ENCODE results near the gene DERL3.

Gene DERL3

DNA sequence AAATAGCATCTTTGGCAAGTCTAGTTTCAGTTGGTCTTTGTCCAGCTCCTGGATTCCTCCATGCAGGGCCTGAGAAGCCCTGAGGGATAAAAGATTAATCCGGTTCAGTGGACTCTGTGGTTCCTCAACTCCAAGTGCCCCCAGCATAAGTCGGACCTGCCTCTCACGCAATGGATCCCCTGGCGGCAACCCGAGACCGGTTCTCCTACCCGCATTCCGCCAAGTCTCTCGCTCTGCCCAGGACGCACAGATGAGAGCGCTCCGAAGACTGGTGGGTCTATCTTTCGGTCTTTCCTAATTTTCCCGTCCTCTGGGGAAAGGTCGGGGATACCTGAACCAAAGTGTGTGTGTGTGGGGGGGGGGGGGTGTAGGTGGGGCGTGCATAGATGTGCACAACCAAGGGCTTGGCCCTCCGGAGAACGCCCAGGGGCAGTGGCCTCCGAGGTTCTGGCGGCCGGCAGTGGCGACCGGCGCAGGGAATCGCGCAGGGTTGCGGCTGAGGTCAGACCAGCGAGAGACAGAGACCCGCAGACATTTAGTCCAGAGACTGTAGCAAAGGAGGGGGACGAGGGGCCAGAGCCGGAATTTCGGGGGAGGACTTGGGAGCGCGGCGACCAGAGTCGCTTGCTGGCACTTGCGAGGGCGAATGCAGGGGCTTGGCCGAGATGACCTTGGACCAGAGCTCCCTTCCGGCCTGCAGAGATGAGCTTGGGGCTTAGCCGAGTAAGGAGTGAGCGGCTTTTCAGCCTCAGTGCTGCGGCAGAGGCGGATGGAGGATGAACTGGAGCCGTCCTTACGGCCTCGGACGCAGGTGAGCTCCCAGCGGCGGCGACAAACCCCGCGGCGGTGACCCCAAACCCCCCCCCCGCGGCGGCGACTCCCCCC is 18.2 kb upstream of the DERL3 start:
- H3K9me3 Mint-ChIP-seq, result no peaks in the 10 kb centered on the region
- H3K27ac Mint-ChIP-seq, result peak overlapping the region; percentile 90
- H3K4me3 Mint-ChIP-seq, result peak overlapping the region; percentile 85
- peaks cover 3% of the 10 kb centered on the region for H3K27me3 Mint-ChIP-seq
- H3K4me1 Mint-ChIP-seq, result peaks cover 18% of the 10 kb centered on the region
- no peak for DNase-seq
- peak; percentile 35 for ATAC-seq
- H3K36me3 Mint-ChIP-seq (ENCODE audit: low read depth), result peaks cover 2% of the 10 kb centered on the region

DNA sequence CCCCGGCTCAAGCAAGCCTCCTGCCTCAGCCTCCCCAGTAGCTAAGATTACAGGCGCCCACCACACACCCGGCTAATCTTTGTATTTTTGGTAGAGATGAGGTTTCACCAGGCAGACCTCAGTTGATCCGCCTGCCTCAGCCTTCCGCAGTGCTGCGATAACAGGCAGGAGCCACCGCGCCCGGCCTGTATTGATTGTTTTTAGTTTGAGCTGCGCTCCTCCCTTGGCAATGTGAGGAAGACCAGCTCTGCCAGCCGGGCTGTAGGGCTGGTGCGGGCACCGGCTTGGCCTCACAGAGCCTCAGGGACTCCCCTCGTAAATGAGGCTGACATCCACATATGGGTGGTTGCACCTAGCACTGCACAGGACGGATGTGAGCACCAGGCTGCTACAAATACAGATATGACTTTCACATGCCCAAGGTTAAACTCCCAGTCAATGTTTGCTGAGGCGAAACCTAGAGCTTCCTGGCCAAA is 11.4 kb upstream of the DERL3 start:
- Mint-ChIP-seq H3K4me3 (no peak overlapping the region), H3K36me3 (ENCODE audit: low read depth) (no peaks in the 10 kb centered on the region), H3K4me1 (peaks cover 17% of the 10 kb centered on the region), H3K27me3 (no peaks in the 10 kb centered on the region), H3K27ac (no peak overlapping the region), H3K9me3 (no peaks in the 10 kb centered on the region)
- ATAC-seq (no peak), DNase-seq (no peak)

DNA sequence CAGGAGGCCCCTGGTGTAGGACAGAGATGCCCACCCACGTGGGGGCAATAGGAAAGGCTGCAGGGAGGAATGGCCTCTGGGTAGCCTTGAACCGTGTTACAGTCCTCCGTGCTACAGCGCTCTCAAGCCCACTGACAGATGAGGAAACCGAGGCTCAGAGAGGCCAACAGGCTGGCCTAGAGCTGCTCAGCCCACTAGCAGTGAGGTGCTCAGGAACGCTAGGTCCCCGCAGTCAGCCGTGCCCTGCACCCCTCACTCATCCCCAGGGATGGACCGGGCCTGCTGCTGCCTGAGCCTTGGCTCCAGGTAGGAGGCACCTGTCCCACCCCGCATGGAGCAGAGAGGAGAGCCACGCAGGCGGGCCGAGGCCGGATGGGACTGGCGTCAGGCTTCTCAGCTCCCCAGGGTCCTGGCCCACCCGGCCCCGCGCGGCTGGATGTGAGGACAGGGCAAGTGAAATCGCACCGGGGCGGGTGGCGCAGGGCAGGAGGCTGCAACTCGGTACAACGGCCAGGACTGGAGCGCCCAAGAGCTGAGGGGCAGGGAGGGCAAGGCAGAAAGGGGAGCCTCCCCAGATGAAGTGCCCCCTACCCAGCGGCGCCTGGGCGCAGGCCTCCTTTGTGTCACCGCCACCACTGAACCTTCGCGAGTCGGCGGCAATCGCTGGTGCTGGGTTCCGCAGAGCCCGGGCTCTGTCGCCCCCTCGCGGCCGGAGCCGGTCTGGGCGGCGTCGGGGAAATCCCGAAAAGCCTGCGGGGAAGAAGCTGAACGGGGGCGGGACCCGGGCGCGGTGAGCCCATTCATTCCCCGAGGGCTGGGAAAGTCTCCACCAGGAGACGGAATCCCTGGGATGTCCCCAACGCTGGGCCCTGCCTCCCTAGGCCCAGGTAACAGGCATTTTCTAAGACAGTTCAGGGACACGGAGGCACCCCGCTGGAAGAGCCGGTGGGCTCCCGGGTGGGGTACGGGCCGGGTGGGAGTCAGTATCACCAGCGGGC is 10.5 kb upstream of the DERL3 start:
- DNase-seq (peak; percentile 93), ATAC-seq (peak; percentile 76)
- Mint-ChIP-seq H3K27ac (no peak overlapping the region), H3K36me3 (ENCODE audit: low read depth) (no peaks in the 10 kb centered on the region), H3K9me3 (no peaks in the 10 kb centered on the region), H3K4me3 (no peak overlapping the region), H3K27me3 (no peaks in the 10 kb centered on the region), H3K4me1 (peaks cover 17% of the 10 kb centered on the region)

- no peaks in the 10 kb centered on the region for H3K36me3 Mint-ChIP-seq (ENCODE audit: low read depth)
- no peaks in the 10 kb centered on the region for H3K27me3 Mint-ChIP-seq
- no peak for DNase-seq
Measured at GRCh38 chr22:23847991-23848864, 9.4 kb upstream of the DERL3 start.

DNA sequence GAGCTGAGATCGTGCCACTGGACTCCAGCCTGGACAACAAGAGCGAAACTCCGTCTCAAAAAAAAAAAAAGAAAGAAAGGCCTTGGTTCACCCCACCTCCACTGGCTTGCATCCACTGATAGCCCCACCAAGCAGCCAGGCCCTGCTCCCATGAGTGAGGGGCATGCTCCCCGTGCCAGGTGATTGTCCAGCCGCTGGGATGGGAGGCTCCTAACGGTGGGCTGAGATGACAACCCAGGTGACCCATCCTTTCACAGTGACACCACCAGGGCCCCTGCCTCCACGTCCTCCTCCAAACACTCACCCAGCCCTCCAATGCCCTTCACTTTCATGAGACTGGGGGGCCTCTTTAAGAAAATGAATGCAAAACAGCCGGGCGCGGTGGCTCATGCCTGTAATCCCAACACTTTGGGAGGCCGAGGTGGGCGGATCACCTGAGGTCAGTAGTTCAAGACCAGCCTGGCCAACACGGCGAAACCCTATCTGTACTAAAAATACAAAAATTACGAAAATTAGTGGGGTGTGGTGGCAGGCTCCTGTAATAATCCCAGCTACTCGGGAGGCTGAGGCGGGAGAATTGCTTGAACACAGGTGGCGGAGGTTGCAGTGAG is 8.6 kb upstream of the DERL3 start:
- H3K27ac Mint-ChIP-seq, result no peak overlapping the region
- H3K4me1 Mint-ChIP-seq, result peaks cover 17% of the 10 kb centered on the region
- no peaks in the 10 kb centered on the region for H3K9me3 Mint-ChIP-seq
- H3K36me3 Mint-ChIP-seq (ENCODE audit: low read depth), result no peaks in the 10 kb centered on the region
- no peaks in the 10 kb centered on the region for H3K27me3 Mint-ChIP-seq
- no peak for DNase-seq
- H3K4me3 Mint-ChIP-seq, result no peak overlapping the region
- no peak for ATAC-seq

More at GRCh38 chr22:23847991-23848864, 9.4 kb upstream of the DERL3 start:
- H3K9me3 Mint-ChIP-seq, result no peaks in the 10 kb centered on the region
- no peak for ATAC-seq
- no peak overlapping the region for H3K27ac Mint-ChIP-seq
- H3K4me3 Mint-ChIP-seq, result no peak overlapping the region
- peaks cover 17% of the 10 kb centered on the region for H3K4me1 Mint-ChIP-seq

DNA sequence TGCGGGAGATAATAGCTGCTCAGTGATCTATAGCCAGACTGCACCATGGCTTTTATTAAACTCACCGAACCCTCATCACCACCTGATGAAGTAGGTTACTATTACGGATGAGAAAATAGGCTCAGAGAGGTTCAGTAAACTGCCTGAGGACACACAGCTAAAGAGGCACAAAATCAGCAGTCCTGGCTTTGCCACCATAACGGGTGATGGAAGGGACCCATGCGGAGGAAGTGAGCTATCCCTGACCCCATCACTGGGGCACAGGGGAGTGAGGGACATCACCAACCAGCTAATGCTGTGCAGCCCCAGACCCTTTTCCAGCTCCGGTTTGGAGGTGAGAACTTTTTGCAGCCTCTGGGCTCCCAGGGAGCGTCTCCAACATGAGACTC is 7.3 kb upstream of the DERL3 start:
- H3K36me3 Mint-ChIP-seq (ENCODE audit: low read depth), result no peaks in the 10 kb centered on the region

GRCh38 chr22:23845265-23846080 is 6.7 kb upstream of the DERL3 start:
- DNase-seq, result no peak
- Mint-ChIP-seq H3K4me1 (peaks cover 17% of the 10 kb centered on the region), H3K27me3 (no peaks in the 10 kb centered on the region), H3K4me3 (no peak overlapping the region), H3K36me3 (ENCODE audit: low read depth) (no peaks in the 10 kb centered on the region), H3K9me3 (no peaks in the 10 kb centered on the region), H3K27ac (no peak overlapping the region)
- ATAC-seq, result no peak

More for the DNA sequence above, 7.3 kb upstream of the DERL3 start:
- H3K4me1 Mint-ChIP-seq, result peaks cover 17% of the 10 kb centered on the region
- H3K4me3 Mint-ChIP-seq, result no peak overlapping the region
- no peaks in the 10 kb centered on the region for H3K9me3 Mint-ChIP-seq
- no peak overlapping the region for H3K27ac Mint-ChIP-seq
- DNase-seq (no peak), ATAC-seq (no peak)
- H3K27me3 Mint-ChIP-seq, result no peaks in the 10 kb centered on the region

- Mint-ChIP-seq H3K9me3 (no peaks in the 10 kb centered on the region), H3K4me1 (peaks cover 21% of the 10 kb centered on the region), H3K36me3 (ENCODE audit: low read depth) (no peaks in the 10 kb centered on the region), H3K27ac (no peak overlapping the region), H3K4me3 (no peak overlapping the region), H3K27me3 (no peaks in the 10 kb centered on the region)
- DNase-seq (no peak), ATAC-seq (no peak)
Measured at GRCh38 chr22:23844739-23845202, 6.0 kb upstream of the DERL3 start.

DNA sequence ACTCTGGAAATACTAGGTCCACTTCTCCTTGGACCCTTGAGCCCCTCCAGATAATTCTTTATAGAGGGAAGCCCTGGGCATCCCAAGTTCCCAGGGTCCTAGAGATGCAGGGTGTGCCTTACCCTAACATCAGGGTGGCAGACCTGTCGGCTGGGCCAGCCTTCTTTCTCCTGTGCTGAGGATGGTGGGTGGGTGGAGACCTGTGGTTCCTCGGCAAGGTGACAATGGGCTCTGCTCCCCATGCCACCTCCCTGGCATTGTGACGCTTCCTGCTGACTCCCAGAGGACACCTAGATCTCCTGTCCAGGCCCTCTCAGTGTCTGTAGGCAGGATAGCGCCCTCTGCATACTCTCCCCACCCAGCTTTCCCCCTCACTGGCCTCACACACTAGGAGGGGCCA is 3.8 kb upstream of the DERL3 start:
- no peak overlapping the region for H3K27ac Mint-ChIP-seq
- no peaks in the 10 kb centered on the region for H3K9me3 Mint-ChIP-seq
- peaks cover 3% of the 10 kb centered on the region for H3K27me3 Mint-ChIP-seq
- H3K36me3 Mint-ChIP-seq (ENCODE audit: low read depth), result peaks cover 5% of the 10 kb centered on the region
- DNase-seq, result no peak
- H3K4me3 Mint-ChIP-seq, result no peak overlapping the region
- no peak for ATAC-seq
- peaks cover 35% of the 10 kb centered on the region for H3K4me1 Mint-ChIP-seq

DNA sequence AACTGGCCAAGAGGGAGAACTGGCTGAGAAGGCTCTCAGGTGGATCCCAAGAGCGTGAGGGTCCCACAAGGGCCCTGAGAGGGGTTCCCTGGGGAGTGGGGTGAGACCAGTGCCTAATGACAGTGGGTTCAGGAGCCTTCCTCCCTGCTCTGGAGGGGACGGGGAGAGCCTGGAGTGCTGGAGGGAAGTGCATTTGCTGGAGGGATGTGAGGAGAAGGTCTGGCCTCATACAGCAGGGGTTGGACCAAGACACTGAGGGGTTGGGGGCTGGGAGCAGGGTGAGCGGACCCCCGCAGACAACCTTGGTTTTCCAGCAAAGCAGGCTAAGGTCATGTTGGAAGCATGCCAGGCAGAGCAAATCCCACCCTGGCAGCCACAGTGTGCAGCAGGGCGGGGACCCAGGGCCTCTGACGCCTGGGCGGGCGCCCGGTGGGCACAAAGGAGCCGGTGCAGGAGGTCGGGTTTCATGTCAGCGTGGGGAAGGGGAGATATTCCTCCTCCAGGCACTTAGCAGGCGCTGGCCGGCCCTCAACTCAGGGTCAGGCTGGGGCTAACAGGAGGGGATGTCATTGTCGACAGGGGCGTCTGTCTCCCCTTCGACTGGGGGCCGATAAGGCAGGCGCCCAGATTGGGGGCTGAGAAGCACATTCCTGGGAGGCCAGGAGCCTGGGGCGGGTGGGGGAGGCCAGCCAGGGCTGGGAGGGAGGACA is 3.1 kb upstream of the DERL3 start:
- no peaks in the 10 kb centered on the region for H3K9me3 Mint-ChIP-seq
- H3K27me3 Mint-ChIP-seq, result peaks cover 3% of the 10 kb centered on the region
- H3K27ac Mint-ChIP-seq, result no peak overlapping the region
- no peak for ATAC-seq
- H3K4me1 Mint-ChIP-seq, result peaks cover 39% of the 10 kb centered on the region
- no peak for DNase-seq
- H3K4me3 Mint-ChIP-seq, result no peak overlapping the region
- H3K36me3 Mint-ChIP-seq (ENCODE audit: low read depth), result peaks cover 7% of the 10 kb centered on the region

- peaks cover 7% of the 10 kb centered on the region for H3K36me3 Mint-ChIP-seq (ENCODE audit: low read depth)
- no peaks in the 10 kb centered on the region for H3K9me3 Mint-ChIP-seq
- no peak overlapping the region for H3K27ac Mint-ChIP-seq
- ATAC-seq (no peak), DNase-seq (no peak)
- H3K4me1 Mint-ChIP-seq, result peaks cover 37% of the 10 kb centered on the region
- H3K4me3 Mint-ChIP-seq, result no peak overlapping the region
- peaks cover 3% of the 10 kb centered on the region for H3K27me3 Mint-ChIP-seq
Measured at GRCh38 chr22:23841292-23841691, 2.5 kb upstream of the DERL3 start.

- Mint-ChIP-seq H3K4me3 (no peak overlapping the region), H3K27me3 (peaks cover 3% of the 10 kb centered on the region), H3K27ac (peak overlapping the region; percentile 40), H3K36me3 (ENCODE audit: low read depth) (peaks cover 9% of the 10 kb centered on the region), H3K9me3 (no peaks in the 10 kb centered on the region), H3K4me1 (peaks cover 28% of the 10 kb centered on the region)
- no peak for DNase-seq
- ATAC-seq, result no peak
Measured at GRCh38 chr22:23840026-23840425, 1.2 kb upstream of the DERL3 start.
